CD4-positive, alpha-beta T cell treated with Interferon gamma for 1 hour (primary cell): Measurements from ENCODE around the gene NFKBIL1.

Experiments used
- DNase-seq: peaks from one replicate; pipeline ENCODE4 v3.0.0-alpha.2; 2020

The NFKBIL1 gene

GRCh38 chr6:31567531-31568370 lies 20.3 kb downstream of the NFKBIL1 start:
- DNase-seq, result peak; percentile 44

GRCh38 chr6:31568537-31568961 lies 21.1 kb downstream of the NFKBIL1 start:
- peak; percentile 78 for DNase-seq

- no peak for DNase-seq
Measured at GRCh38 chr6:31569861-31570536, 22.6 kb downstream of the NFKBIL1 start.

- peak; percentile 78 for DNase-seq
Measured at GRCh38 chr6:31572041-31572911, 24.9 kb downstream of the NFKBIL1 start, which contains the start of gene LTA. LTA (plus strand) TSS chr6:31572289; CDS start chr6:31572743, 454 bp downstream.

GRCh38 chr6:31573239-31574105 lies 26.1 kb downstream of the NFKBIL1 start:
- DNase-seq, result no peak

- no peak for DNase-seq
Measured at GRCh38 chr6:31574106-31575061, 27.0 kb downstream of the NFKBIL1 start.

- DNase-seq, result peak; percentile 88
Measured at GRCh38 chr6:31575335-31575901, 28.0 kb downstream of the NFKBIL1 start, which contains the start of gene TNF. TNF (plus strand) TSS chr6:31575565; CDS start chr6:31575742, 177 bp downstream.

GRCh38 chr6:31575952-31576685 lies 28.7 kb downstream of the NFKBIL1 start:
- DNase-seq, result no peak

- DNase-seq, result peak; percentile 53
Measured at GRCh38 chr6:31576897-31577578, 29.6 kb downstream of the NFKBIL1 start.

GRCh38 chr6:31577579-31577966 lies 30.2 kb downstream of the NFKBIL1 start:
- no peak for DNase-seq

- DNase-seq, result no peak
Measured at GRCh38 chr6:31578184-31579118, 31.0 kb downstream of the NFKBIL1 start.

- no peak for DNase-seq
Measured at GRCh38 chr6:31579119-31579505, 31.7 kb downstream of the NFKBIL1 start.

- no peak for DNase-seq
Measured at GRCh38 chr6:31579546-31580437, 32.4 kb downstream of the NFKBIL1 start.

- no peak for DNase-seq
Measured at GRCh38 chr6:31580438-31580740, 33.0 kb downstream of the NFKBIL1 start.

GRCh38 chr6:31580807-31581433 lies 33.5 kb downstream of the NFKBIL1 start:
- peak; percentile 85 for DNase-seq

GRCh38 chr6:31581434-31582229 lies 34.2 kb downstream of the NFKBIL1 start:
- DNase-seq, result no peak
